ENCODE data around the gene HSD17B8.

The HSD17B8 gene

GRCh38 chr6:33165581-33166258, 38.7 kb upstream of the HSD17B8 start:
- no peaks in the 10 kb centered on the region for H3K9me3 ChIP-seq (ENCODE audit: control insufficient read depth in 5 of 5, low read length in 5 of 5)
- peaks cover 0 to 16% (median 14%) of the 10 kb centered on the region in 5 donors for H3K4me1 ChIP-seq (ENCODE audit: control insufficient read depth in 5 of 5, insufficient read depth in 5 of 5, low read length in 5 of 5)
- H3K9ac ChIP-seq (ENCODE audit: low read length in 5 of 5), result no peak overlapping the region
- H3K4me3 ChIP-seq (ENCODE audit: low read depth in 1 of 5, low read length in 5 of 5), result no peak overlapping the region
- H3K27ac ChIP-seq (ENCODE audit: low read depth, low read length), result no peak overlapping the region
- H3K36me3 ChIP-seq (ENCODE audit: control insufficient read depth in 5 of 5, insufficient read depth in 5 of 5, low read length in 5 of 5), result no peaks in the 10 kb centered on the region
- peaks cover 0 to 9% (median 0%) of the 10 kb centered on the region in 5 donors for H3K27me3 ChIP-seq (ENCODE audit: control insufficient read depth in 5 of 5, insufficient read depth in 4 of 5, low read length in 5 of 5)

- Histone ChIP-seq H3K4me3 (ENCODE audit: low read depth in 1 of 5, low read length in 5 of 5) (no peak overlapping the region), H3K27me3 (ENCODE audit: control insufficient read depth in 5 of 5, insufficient read depth in 4 of 5, low read length in 5 of 5) (peaks cover 0 to 9% (median 0%) of the 10 kb centered on the region in 5 donors), H3K36me3 (ENCODE audit: control insufficient read depth in 5 of 5, insufficient read depth in 5 of 5, low read length in 5 of 5) (no peaks in the 10 kb centered on the region), H3K9ac (ENCODE audit: low read length in 5 of 5) (no peak overlapping the region), H3K4me1 (ENCODE audit: control insufficient read depth in 5 of 5, insufficient read depth in 5 of 5, low read length in 5 of 5) (peaks cover 0 to 10% (median 8%) of the 10 kb centered on the region in 5 donors), H3K9me3 (ENCODE audit: control insufficient read depth in 5 of 5, low read length in 5 of 5) (no peaks in the 10 kb centered on the region), H3K27ac (ENCODE audit: low read depth, low read length) (no peak overlapping the region)
Measured at GRCh38 chr6:33166363-33166762, 38.1 kb upstream of the HSD17B8 start.

GRCh38 chr6:33166811-33167210, 37.6 kb upstream of the HSD17B8 start:
- no peak overlapping the region for H3K9ac ChIP-seq (ENCODE audit: low read length in 5 of 5)
- H3K9me3 ChIP-seq (ENCODE audit: control insufficient read depth in 5 of 5, low read length in 5 of 5), result no peaks in the 10 kb centered on the region
- peaks cover 0 to 6% (median 4%) of the 10 kb centered on the region in 5 donors for H3K4me1 ChIP-seq (ENCODE audit: control insufficient read depth in 5 of 5, insufficient read depth in 5 of 5, low read length in 5 of 5)
- no peak overlapping the region for H3K27ac ChIP-seq (ENCODE audit: low read depth, low read length)
- peaks cover 0 to 9% (median 0%) of the 10 kb centered on the region in 5 donors for H3K27me3 ChIP-seq (ENCODE audit: control insufficient read depth in 5 of 5, insufficient read depth in 4 of 5, low read length in 5 of 5)
- no peak overlapping the region for H3K4me3 ChIP-seq (ENCODE audit: low read depth in 1 of 5, low read length in 5 of 5)
- H3K36me3 ChIP-seq (ENCODE audit: control insufficient read depth in 5 of 5, insufficient read depth in 5 of 5, low read length in 5 of 5), result no peaks in the 10 kb centered on the region

- H3K27me3 ChIP-seq (ENCODE audit: control insufficient read depth in 5 of 5, insufficient read depth in 4 of 5, low read length in 5 of 5), result peaks cover 0 to 9% (median 0%) of the 10 kb centered on the region in 5 donors
- no peaks in the 10 kb centered on the region for H3K4me1 ChIP-seq (ENCODE audit: control insufficient read depth in 5 of 5, insufficient read depth in 5 of 5, low read length in 5 of 5)
- no peak overlapping the region for H3K9ac ChIP-seq (ENCODE audit: low read length in 5 of 5)
- H3K27ac ChIP-seq (ENCODE audit: low read depth, low read length), result no peak overlapping the region
- no peaks in the 10 kb centered on the region for H3K9me3 ChIP-seq (ENCODE audit: control insufficient read depth in 5 of 5, low read length in 5 of 5)
- no peaks in the 10 kb centered on the region for H3K36me3 ChIP-seq (ENCODE audit: control insufficient read depth in 5 of 5, insufficient read depth in 5 of 5, low read length in 5 of 5)
- no peak overlapping the region for H3K4me3 ChIP-seq (ENCODE audit: low read depth in 1 of 5, low read length in 5 of 5)
Measured at GRCh38 chr6:33167374-33168283, 36.8 kb upstream of the HSD17B8 start.

- Histone ChIP-seq H3K4me1 (ENCODE audit: control insufficient read depth in 5 of 5, insufficient read depth in 5 of 5, low read length in 5 of 5) (no peaks in the 10 kb centered on the region), H3K36me3 (ENCODE audit: control insufficient read depth in 5 of 5, insufficient read depth in 5 of 5, low read length in 5 of 5) (no peaks in the 10 kb centered on the region), H3K27ac (ENCODE audit: low read depth, low read length) (no peak overlapping the region), H3K27me3 (ENCODE audit: control insufficient read depth in 5 of 5, insufficient read depth in 4 of 5, low read length in 5 of 5) (peaks cover 0 to 9% (median 3%) of the 10 kb centered on the region in 5 donors), H3K4me3 (ENCODE audit: low read depth in 1 of 5, low read length in 5 of 5) (no peak overlapping the region), H3K9me3 (ENCODE audit: control insufficient read depth in 5 of 5, low read length in 5 of 5) (no peaks in the 10 kb centered on the region), H3K9ac (ENCODE audit: low read length in 5 of 5) (no peak overlapping the region)
Measured at GRCh38 chr6:33168284-33168601, 36.2 kb upstream of the HSD17B8 start.

GRCh38 chr6:33168639-33169038, 35.8 kb upstream of the HSD17B8 start:
- H3K4me3 ChIP-seq (ENCODE audit: low read depth in 1 of 5, low read length in 5 of 5), result no peak overlapping the region

GRCh38 chr6:33169291-33170175, 34.9 kb upstream of the HSD17B8 start:
- no peak overlapping the region for H3K9ac ChIP-seq (ENCODE audit: low read length in 5 of 5)
- H3K27ac ChIP-seq (ENCODE audit: low read depth, low read length), result no peak overlapping the region
- H3K4me1 ChIP-seq (ENCODE audit: control insufficient read depth in 5 of 5, insufficient read depth in 5 of 5, low read length in 5 of 5), result no peaks in the 10 kb centered on the region
- H3K27me3 ChIP-seq (ENCODE audit: control insufficient read depth in 5 of 5, insufficient read depth in 4 of 5, low read length in 5 of 5), result peaks cover 0 to 4% (median 0%) of the 10 kb centered on the region in 5 donors
- no peaks in the 10 kb centered on the region for H3K9me3 ChIP-seq (ENCODE audit: control insufficient read depth in 5 of 5, low read length in 5 of 5)
- no peak overlapping the region for H3K4me3 ChIP-seq (ENCODE audit: low read depth in 1 of 5, low read length in 5 of 5)
- H3K36me3 ChIP-seq (ENCODE audit: control insufficient read depth in 5 of 5, insufficient read depth in 5 of 5, low read length in 5 of 5), result no peaks in the 10 kb centered on the region

More at GRCh38 chr6:33168639-33169038, 35.8 kb upstream of the HSD17B8 start:
- peaks cover 0 to 9% (median 3%) of the 10 kb centered on the region in 5 donors for H3K27me3 ChIP-seq (ENCODE audit: control insufficient read depth in 5 of 5, insufficient read depth in 4 of 5, low read length in 5 of 5)
- H3K27ac ChIP-seq (ENCODE audit: low read depth, low read length), result no peak overlapping the region
- H3K9me3 ChIP-seq (ENCODE audit: control insufficient read depth in 5 of 5, low read length in 5 of 5), result no peaks in the 10 kb centered on the region
- H3K9ac ChIP-seq (ENCODE audit: low read length in 5 of 5), result no peak overlapping the region
- no peaks in the 10 kb centered on the region for H3K36me3 ChIP-seq (ENCODE audit: control insufficient read depth in 5 of 5, insufficient read depth in 5 of 5, low read length in 5 of 5)
- no peaks in the 10 kb centered on the region for H3K4me1 ChIP-seq (ENCODE audit: control insufficient read depth in 5 of 5, insufficient read depth in 5 of 5, low read length in 5 of 5)

GRCh38 chr6:33170176-33171015, 34.1 kb upstream of the HSD17B8 start:
- no peak overlapping the region for H3K27ac ChIP-seq (ENCODE audit: low read depth, low read length)
- peaks cover 0 to 4% (median 0%) of the 10 kb centered on the region in 5 donors for H3K27me3 ChIP-seq (ENCODE audit: control insufficient read depth in 5 of 5, insufficient read depth in 4 of 5, low read length in 5 of 5)
- H3K4me3 ChIP-seq (ENCODE audit: low read depth in 1 of 5, low read length in 5 of 5), result no peak overlapping the region
- H3K4me1 ChIP-seq (ENCODE audit: control insufficient read depth in 5 of 5, insufficient read depth in 5 of 5, low read length in 5 of 5), result no peaks in the 10 kb centered on the region
- H3K9me3 ChIP-seq (ENCODE audit: control insufficient read depth in 5 of 5, low read length in 5 of 5), result no peaks in the 10 kb centered on the region
- no peak overlapping the region for H3K9ac ChIP-seq (ENCODE audit: low read length in 5 of 5)
- H3K36me3 ChIP-seq (ENCODE audit: control insufficient read depth in 5 of 5, insufficient read depth in 5 of 5, low read length in 5 of 5), result no peaks in the 10 kb centered on the region

Data from subcutaneous abdominal adipose tissue (tissue), 5 donors.